Measurements from ENCODE around the gene CLSTN2.

The CLSTN2 gene

DNA sequence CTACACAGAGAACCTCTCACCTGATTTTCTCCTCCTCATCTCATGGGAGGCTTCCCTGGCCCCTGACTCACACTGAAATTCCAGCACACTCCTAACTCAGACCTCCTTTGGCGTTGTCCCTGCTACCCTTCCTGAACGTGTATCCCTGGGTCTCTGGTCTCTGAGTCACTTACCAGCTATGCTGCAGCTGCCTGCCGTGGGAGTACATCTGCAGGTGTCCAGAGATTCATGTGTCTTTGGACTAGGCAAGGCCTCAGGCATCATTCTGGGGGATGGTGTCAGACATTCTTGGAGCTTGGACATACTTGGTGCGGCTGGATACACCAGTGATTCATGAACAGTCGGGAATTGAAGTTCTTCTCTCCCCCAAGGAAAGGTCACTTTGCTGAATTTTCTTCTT is 594.1 kb downstream of the CLSTN2 start:
- DNase-seq, result peak; percentile 23

GRCh38 chr3:140529558-140529957 is 594.6 kb downstream of the CLSTN2 start:
- DNase-seq, result no peak

GRCh38 chr3:140530131-140530530 is 595.1 kb downstream of the CLSTN2 start:
- DNase-seq, result no peak

- DNase-seq, result no peak
These were observed 595.6 kb downstream of the CLSTN2 start for GRCh38 chr3:140530603-140531002.

- no peak for DNase-seq
These were observed 597.9 kb downstream of the CLSTN2 start for GRCh38 chr3:140532793-140533330.

- DNase-seq, result peak; percentile 92
These were observed 602.1 kb downstream of the CLSTN2 start for GRCh38 chr3:140536926-140537726.

DNA sequence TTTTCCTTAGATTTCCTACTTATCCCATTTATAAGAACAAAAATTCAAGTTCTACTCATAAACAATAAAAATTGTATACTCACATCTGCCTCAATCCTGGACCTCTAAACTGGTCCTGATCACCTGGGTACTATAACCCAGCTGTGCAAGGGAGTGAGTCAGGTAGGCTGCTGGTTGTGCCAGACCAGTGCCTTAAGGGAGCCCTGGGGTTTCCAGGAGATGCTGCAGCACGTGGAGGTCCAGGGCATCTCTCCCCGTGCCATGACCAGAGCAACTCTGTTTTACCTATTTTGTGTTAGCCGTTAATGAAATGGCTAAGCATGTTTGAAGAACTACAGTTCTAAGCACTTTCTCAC is 602.7 kb downstream of the CLSTN2 start:
- DNase-seq, result no peak

DNA sequence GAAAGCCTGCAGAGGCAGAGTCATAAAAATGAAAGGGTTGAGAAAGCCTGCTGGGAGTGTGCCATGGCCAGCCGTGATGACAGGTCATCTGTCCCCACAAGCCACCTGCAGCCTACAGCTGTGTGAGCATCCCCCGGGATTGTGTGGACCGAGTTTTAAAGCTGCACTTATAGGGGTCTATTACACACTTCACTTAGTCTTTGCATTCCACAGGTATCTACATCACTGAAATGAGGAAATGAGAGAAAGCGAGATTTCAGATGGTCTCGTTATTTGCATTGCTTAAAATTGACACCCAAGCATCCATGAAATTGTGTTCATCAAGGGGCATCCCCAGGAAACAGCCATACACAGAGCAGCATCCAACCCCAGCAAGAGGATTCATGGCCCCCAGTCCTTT is 605.3 kb downstream of the CLSTN2 start:
- no peak for DNase-seq

GRCh38 chr3:140541975-140542653 is 607.1 kb downstream of the CLSTN2 start:
- DNase-seq, result no peak

DNA sequence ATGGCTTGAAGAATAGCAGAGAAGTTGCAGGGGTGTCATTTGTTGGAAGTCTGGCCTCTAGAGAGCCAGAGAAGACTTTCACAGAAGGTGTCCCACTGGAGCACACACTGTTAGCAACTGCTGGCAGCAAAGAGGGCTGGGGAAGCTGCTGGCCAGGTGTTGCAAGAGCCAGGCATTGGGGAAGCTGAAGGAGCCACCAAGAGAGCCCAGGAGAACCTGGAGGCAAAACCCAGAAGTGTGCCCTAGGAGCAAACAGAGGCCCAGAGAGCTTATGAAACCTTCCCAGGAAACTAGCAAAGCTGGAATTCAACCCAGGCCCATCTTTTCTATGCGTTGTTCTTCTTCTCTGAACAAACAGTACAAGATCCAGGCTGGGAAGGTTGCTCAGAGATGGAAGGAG is 610.2 kb downstream of the CLSTN2 start:
- DNase-seq, result peak; percentile 25

DNA sequence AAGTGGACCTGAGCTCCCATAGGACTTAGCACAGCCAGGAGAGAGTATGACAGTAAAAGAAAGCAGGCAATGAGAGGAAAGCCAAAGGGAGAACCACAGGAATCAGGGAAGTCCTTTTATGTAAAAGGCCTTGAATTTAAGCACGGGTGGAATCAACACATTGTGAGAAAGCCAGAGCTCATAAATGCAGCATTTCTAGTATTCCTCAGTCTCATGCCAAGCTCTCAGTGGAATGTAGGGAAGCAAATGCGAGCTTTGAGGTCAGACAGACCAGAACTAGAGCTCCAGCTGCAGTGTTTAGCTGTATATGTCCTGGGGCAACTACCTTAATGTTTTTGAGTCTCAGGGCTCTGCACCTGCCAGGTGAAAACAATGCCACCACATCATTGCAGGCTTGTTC is 610.8 kb downstream of the CLSTN2 start:
- DNase-seq, result peak; percentile 64

DNA sequence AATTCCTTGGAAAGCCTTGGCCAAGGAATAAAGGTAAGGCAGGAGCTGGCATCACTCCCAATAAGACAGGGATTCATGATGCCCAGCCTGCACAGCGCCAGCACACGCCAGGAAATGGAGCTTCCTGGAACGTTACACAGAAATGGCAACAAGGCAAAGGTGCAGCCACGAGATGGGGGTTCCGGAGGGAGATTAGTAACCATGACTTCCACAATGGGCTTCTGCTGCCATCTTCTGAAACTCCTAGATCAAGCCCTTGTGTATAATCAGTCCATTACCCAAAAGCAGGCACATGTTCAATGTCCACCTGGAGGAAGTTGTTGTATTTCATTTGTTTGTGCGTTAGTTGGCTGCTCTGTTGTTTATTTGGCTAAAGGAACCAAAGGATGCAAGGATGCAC is 611.7 kb downstream of the CLSTN2 start:
- DNase-seq, result peak; percentile 29

- no peak for DNase-seq
These were observed 617.4 kb downstream of the CLSTN2 start for GRCh38 chr3:140552403-140552802.

GRCh38 chr3:140552898-140553297 is 617.9 kb downstream of the CLSTN2 start:
- no peak for DNase-seq

DNA sequence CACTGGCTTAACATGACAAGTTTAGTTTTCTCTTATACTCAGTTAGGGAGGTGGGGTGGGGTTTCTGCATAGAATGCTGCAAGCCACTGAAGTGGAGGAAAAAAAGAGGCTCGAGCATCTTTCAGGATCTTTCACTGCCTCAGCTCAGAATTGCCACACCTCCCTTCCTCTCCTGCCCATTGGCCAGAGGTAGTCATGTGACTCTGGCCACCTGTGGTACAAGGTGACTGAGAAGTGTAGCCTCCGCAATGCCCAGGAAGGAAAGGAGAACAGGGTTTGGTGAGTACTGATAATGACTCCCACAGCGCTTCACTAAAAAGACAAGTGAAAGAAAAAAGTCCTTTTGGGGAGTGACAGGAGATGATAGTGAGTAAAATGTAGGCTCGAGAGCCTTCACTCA is 618.6 kb downstream of the CLSTN2 start:
- no peak for DNase-seq

DNA sequence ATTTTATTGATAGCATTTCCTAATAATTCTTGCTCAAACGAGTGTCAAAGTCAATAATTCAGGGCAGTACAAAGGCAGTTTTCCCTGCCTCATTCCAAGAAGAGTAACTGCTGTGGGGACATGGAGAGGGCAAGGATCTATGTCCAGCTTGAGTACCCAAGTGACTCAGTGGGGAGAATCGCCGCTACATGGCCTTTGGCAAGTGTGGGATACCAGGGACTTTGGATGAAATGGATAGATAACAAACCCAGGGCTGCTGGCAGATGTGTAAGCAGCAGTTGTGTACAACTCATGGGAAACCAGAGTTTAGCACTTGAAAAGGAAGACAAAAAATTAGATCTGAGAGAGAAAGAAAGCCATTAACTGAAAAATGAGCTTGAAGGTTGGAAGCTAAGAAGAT is 620.7 kb downstream of the CLSTN2 start:
- no peak for DNase-seq

DNA sequence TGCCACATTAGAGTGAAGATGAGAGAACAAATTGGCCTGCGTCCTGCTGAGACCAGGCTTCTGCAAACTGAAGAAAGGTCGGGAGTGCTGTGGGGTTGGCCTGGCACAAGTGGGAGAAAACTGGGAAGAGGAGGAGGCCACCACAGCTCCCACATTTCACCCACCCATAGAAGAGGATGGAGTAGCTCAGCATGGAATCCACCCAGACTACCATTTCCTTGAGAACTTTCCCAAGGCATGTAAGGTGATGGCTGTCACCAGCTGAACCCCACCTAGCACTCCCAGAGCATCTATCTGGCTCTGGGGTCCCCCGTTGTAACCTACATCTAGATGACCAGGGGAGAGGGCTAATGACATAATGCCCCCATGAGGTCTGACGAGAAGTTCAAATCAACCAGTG is 622.5 kb downstream of the CLSTN2 start:
- DNase-seq, result no peak

- DNase-seq, result peak; percentile 51
These were observed 624.6 kb downstream of the CLSTN2 start for GRCh38 chr3:140559546-140559945.

- DNase-seq, result no peak
These were observed 628.3 kb downstream of the CLSTN2 start for GRCh38 chr3:140563206-140563760.

DNA sequence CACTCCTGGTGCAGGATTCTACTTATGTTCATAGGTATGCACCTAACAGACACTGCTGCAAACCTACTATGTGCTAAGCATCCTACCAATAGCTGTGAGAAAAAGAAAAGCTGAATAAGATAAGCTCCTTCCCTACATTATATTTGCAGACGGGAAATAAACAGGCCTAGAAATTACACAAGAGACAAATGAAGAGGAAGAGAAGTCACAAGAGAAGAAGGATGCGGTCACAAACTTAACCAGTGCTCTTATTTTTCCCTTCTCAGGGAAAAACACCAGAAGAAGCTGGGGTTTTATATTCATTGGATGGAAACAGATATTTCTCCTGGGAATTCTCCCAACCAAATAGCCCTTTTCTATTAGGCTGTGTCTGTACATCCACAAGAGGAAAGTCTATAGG is 633.1 kb downstream of the CLSTN2 start:
- no peak for DNase-seq

GRCh38 chr3:140568842-140569520 is 634.0 kb downstream of the CLSTN2 start:
- no peak for DNase-seq

GRCh38 chr3:140570602-140571001 is 635.6 kb downstream of the CLSTN2 start:
- no peak for DNase-seq

GRCh38 chr3:140571836-140572235 is 636.9 kb downstream of the CLSTN2 start:
- DNase-seq, result no peak

Measured in NCI-H146 (cell line).